GM19239 (cell line): Measurements from ENCODE around the gene QSOX1.

ENCODE experiments used
- DNase-seq: peaks from one replicate; pipeline ENCODE4 v3.0.0; 2011; ENCODE audit warnings: low spot score; ENCODE audit not compliant: insufficient read length
- FAIRE-seq: peaks from 2 replicates; lab custom pipeline; 2011; peaks lifted over from hg19 to GRCh38; lab: Jason Lieb, UNC

QSOX1 gene

DNA sequence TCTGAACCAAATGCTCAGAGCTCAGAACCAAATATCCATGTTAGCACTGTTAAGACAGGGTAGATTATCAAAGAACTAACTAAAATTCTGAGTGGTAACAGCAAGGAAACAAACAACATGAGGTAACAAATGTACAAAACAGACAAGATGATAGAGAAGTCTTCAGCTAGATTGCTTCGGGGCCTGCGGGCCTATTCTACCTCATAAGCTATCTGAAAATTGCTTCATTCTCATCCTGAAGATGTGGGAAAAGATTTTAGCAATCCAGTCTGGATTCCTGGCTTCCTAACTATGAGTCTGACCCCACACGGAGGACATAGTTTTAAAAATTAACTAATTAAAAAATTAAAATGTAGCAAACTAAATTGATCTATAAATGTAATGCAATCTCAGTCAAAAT is 9.2 kb upstream of the QSOX1 start:
- FAIRE-seq: no peak
- no peak for DNase-seq

DNA sequence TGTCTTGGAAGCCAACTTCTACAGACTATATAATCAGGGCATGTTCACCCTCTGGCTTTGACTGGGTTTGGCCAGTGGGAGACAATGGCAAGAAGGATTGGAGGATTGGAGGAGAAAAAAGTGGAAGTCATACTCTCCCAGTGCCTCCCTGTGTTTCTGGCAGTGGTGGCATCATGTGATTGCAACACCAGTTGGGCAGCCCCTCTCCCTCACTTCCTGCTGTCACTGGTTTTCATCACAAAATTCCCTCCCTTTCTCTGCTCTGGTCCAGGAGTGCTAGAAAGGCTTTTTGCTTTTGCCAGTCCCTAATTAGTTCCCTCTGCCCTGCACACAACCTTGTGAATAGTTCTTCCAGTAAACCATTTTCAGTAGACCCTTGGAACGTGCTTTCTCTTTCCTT is 3.7 kb upstream of the QSOX1 start:
- FAIRE-seq: no peak
- no peak for DNase-seq

DNA sequence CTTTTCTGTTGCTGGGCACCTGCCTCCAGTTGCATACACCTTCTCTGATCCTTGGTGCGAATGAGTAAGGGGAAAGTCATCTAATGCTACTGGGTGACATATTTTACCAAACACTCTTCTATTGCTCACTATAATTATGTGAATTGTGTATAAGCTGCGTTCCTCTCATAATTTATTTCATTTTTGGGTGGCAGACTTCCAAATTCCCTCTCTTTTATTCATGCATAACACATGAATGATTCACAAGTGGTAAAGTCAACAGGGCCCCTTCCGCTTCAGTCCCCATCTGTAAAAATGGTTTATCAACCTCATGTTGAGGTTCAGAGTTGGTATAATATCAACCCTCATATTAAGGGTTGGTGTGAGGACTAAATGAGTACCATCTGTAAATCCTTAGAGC is 3.2 kb upstream of the QSOX1 start:
- DNase-seq: no peak
- FAIRE-seq: no peak

DNA sequence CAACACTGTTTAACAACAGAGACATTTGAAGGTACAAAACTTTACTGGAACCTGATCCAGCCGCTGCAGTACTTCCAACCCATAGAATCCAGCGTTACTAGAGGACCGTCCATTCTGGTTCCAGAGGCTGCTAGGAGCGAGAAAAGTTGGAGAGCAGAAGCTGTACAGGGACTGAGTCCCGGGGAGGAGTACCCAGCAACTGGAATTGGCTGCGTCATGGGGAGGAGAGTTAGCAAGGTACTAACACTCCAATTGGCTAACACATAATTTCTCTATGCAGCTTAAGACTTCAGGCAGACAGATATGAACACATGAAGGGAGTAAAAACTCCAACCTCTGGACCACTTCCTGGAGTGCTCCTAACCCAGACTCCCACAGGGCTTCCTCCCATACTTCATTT is 2.1 kb upstream of the QSOX1 start:
- FAIRE-seq: no peak
- DNase-seq: no peak

DNA sequence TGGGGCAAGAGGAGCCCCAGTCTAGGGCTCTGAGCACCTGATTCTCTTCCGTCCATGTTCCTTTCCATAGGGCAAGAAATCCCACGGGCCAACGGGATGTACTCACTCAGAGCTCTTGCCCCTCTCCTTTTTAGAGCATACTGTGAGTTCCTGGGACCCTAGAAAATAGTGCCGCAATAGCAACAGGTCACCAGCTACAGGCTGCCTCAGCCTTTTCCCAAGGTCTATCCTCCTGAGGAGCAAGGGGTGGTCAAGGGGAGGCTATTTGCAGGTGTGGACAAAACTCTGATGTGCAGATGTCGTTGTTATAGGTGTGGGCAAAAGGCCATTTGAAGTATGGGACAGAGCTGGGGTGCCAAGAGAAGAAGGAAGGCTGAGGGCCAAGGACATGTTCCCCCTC is 1.6 kb upstream of the QSOX1 start:
- FAIRE-seq (no peak), DNase-seq (no peak)

DNA sequence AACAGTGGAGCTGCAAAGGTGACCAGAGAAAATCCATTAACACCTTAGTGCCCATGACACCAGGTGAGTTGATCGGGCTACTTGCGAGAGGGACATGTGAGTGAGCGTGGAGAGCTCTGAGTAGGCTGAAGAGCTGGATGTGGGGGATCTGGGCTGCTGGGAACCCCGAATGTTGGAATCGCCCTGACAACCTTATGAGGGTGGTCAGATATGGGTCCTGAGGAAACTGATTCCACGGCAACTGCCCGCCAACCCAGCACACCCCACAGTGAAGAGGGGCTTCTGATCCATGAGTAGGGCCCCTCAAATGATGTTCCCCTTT is 705 bp upstream of the QSOX1 start:
- FAIRE-seq (no peak), DNase-seq (no peak)

DNA sequence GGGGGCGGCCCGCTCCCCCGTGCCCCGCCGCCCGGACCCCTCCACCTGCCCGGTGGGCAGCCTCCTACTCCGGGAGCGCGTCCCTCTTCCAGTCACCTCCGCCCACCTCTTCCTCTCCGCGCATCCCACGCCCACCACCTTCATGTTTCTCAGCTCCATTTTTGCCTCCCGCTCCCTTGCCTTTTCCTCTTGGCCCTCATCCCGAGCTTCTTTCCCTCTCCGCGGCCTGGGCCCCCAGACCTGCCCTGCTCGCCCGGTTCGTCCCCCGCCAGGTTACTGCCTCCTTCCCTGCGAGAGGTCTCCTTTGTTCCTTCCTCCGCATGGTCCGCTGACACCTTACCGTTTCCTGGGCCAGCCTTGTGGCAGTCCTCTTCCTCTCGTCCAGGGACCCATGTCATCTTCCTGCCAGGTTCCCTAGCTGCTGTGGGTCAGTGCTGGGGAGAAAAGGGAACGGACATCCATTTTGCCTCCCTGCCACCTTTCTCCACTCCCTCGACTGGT is 563 bp downstream of the QSOX1 start:
- no peak for DNase-seq
- FAIRE-seq: no peak

DNA sequence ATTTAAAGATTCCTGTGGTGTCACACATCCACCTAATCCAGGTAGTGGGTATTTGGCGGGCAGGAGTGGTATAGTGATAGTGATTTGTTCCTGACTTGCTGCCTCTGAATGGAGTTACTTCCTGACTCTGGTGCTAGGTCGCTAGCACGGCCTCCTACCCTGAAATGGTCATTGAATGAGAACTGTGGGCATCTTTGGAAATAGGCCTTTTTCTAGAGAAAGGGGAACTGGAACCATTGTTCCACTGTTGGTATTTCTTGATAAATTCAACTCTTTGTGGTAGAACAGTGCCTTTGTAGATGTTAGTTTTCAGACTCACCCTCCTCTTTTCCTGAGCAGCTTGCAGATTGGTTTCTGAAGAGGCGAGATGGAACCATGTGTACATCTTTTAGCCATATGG is 1.5 kb downstream of the QSOX1 start:
- no peak for DNase-seq

DNA sequence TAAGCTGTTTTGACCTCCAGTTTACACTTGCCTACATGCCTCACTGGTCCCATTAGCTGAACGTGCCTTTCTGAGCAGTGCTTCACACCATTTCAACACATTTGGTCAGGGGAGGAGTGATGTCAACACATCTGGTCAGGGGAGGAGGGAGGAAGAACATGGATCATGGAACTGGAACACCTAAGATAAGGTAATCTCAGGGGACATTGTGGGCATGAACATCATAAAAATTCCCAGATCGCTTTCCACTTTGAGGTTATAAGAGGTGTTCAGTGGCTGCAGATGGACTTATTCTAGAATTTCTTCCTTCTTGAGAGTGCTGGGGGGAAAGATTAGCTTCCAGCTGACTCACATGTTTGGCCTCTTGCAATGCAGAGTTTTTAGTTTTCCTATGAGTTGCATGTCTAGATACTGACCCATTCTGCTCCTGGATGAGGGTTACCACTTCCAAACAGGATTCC is 2.0 kb downstream of the QSOX1 start:
- FAIRE-seq (no peak), DNase-seq (no peak)

More for the DNA sequence above, 1.5 kb downstream of the QSOX1 start:
- FAIRE-seq: no peak

DNA sequence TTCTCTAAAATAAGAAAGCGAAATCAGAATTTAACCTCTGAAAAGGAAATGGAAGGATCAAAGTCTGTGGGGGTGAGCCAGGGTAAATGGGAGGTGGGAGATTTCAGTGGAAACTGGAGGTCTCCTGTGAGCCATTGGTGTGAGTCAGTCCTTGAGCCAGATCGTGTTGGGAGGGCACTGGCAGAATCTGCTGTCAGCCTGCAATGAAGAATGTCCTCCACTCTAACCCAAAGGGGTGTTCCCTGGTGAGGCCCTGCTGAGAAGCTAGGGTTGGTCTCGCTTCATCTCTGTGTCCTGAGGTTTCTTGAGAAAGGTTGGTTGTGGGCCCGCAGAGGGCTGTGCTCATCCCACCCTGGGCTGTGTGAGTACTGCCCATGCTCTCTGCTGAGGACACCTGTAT is 2.4 kb downstream of the QSOX1 start:
- no peak for FAIRE-seq
- no peak for DNase-seq

DNA sequence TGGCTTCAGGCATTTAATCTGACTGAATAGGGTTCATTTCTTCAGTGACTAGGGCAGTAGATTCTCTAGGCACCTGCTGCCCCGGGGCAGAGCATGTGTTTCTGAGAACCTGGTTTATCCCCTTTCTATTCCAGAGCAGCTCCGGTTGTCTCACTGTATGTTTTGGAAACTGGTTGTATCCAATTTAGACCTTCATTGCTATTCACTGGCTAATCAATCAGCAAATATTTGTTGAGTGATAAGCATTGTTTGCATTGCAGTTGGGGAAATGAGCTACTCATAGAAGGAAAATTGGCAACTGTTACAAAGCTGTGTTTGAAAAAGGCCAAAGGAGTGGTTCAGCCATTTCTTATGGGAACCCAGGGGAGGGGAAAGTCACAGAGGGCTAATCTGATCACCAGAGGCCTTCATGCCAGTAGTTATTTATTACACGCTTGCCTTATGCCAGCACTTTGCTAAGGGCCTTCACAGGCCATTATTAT is 2.9 kb downstream of the QSOX1 start:
- no peak for DNase-seq
- no peak for FAIRE-seq

DNA sequence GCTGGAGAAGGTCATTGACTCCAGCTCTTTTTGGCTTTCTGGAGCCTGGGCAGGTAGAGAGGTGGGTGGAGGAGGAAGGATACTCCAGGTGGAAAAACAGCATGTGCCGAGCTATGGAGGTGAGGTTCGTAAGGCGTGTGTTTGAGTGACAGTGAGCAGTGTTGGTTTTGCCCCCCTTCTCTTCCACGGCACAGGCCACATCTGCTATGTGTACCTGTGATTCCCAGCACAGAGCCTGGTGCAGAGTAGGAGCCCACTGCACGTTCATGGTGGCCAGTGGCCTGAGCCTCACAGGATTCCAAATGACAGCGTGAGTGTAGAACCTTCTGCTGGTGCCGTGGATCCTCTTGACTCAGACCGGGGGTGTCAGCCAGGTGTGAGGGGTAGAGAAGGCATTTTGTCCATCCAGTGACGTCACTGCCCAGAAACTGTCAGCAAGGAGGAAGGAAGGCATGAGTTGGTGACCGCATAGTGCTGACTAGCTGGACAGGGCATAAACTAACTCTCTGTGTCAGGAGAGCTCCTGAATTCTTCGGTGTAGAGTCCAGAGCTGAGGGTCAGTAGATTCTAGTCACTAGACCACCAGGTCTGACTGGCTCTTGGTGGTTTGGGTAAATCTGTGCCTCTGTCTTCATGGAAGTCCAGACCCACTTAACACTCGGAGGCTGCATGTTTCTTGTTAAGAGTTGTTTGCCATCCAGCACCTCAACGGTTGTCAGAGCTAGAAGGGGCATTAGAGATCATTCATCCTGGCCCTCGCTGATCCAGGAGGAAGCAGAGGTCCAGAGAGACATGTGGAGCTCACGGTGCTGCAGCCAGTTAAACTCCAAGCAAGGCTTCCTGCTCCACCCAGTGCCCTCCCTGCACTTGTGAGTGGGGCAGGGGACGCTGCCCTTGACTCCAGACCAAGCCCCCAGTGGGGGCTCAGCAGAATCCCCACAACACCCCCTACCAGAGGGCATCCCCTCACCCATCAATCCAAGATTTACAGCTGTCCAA is 3.8 kb downstream of the QSOX1 start:
- no peak for FAIRE-seq
- DNase-seq: no peak

DNA sequence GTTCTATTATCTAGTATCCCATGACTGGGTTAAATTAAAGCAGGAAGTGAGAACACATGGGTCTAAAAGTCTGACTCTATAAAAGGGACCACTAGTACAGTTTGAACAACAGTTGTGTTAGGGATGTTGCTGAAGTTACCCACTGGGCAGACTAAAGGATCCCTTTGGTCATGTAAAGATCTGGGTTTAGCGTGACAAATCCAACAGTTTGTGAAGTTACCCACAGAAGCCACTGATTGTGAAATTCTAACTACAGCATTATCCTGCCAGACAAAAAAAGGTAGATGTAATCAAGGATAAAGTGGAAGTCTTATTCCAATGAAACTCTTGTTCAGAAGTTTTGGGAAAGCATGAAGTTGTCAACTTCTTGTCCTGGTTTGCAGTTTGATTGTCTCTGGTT is 5.7 kb downstream of the QSOX1 start:
- FAIRE-seq (peak; percentile 4), DNase-seq (no peak)

DNA sequence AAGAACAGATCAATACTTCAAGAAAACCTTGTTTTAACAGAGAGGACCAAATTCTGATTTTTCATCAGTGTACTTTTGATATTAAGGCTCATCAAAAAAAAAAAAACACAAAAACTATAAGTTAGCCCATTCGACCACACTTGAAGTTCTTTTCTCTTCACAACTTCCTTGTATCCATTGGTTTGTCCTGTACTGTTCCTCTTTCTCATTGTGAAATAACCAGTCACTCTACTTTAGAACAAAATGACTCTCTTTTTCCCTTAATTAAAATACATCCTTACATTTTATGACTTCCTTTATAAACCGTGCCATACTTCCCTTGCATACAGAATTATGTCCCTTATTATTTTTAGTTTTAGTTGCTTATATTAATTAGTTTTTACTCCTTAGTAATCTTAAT is 8.4 kb downstream of the QSOX1 start:
- FAIRE-seq: no peak
- no peak for DNase-seq

DNA sequence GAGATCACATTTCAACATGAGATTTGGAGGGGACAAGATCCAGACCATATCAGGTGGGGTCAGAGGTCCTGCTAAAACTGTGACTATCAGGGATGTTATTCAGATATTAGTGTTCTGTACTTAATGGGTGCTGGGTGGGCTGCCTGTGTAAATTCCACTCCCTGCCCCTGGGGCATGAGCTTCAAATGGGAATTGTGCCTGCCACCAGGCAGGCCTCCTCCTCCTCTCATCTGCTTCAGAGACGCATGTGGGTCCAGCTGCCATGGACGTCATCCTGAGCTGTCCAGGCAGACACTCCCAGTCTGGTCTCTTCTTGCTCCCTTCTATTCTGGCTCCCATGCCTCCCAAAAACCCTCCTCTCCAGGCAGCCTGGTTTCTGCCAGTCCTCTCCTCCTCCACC is 10.4 kb downstream of the QSOX1 start:
- FAIRE-seq (no peak), DNase-seq (no peak)

DNA sequence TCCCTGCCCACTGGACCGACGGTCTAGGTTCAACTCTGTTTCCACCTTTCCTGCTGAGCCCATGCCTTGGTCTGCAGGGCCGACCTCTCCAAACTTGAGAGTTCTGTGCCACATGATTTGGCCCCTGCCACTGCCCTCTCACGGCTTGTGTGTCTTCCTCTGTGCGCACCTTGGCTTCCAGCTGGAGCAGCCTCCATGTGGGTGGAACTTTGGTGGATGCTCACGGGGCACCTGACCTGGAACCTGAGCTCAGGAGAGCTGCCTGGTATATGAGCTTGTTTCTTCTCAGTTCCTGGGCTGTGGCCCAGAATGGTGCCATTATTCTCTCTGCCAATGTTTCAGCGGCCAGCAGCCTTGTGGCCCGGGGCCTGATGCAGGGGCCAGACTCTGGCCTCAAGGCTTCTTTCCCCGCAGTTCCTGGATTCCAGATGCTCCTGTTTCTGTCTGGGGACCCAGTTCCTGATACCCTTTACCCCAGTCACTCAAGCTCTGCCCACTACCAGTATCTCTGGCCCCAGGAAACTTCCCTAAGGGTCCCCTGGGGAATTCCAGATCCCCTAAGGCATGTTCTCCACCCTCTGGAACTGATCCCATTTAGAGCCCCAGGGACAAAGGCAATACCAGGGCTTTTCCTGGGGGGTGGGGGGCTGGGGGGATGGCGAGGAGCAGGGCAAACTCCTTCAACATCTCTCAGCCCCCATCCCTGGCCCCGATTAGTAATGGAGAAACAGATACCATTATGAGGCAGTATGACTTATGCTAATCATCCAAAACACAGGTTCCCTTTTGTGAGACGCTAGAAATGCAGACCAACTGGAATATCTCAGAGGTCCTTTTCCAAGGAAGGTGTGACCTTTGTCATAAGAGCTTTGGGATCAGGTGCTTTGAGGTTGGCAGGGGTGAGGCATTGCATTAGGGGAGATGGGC is 11.1 kb downstream of the QSOX1 start:
- FAIRE-seq: no peak
- no peak for DNase-seq

DNA sequence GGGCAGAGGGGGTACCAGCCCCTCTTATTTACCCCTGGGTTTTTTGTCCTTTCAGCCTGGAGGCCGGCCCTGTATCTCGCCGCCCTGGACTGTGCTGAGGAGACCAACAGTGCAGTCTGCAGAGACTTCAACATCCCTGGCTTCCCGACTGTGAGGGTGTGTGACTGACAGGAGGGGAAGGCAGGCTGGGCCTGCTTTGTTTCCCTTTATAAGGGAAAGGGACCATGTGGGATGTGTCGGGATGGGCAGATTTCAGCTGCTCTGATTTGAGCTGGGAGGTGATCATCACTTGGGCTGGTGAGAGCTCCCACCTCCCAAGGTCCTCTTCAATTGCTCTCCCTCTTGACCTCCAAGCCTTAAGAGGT is 11.7 kb downstream of the QSOX1 start:
- FAIRE-seq: no peak

DNA sequence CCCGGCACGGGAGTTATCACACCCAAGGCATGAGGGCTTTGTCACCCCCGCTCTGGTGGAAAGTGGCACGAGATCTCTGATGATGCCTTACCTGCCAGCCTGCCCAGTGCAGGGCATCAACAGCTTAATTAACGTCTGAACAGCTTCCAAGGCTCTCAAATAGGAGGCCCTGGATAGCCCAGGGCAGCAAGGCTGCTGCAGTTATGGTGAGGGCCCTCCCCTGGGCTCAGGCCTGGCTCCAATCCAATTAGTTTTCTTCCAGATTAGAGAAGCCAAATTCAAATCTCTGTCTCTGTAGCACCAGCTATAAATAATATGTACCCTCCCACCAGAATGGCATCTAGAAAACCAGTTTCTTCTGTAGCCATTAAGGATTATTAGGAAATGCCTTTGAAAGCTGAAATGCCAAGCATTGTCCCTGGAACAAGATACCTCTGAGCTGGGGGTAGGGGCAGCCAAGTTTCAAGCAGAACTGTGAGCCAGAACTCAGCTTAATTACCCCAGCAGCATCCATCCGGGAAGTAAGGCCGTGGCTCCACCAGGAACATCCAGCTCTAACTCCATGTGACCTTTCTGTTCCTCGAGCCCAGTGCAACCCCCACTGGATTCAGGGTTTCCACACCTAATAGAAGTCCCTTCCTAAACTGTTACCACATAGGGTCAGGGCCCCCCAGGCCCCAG is 12.5 kb downstream of the QSOX1 start:
- FAIRE-seq (no peak), DNase-seq (no peak)

More for the DNA sequence above, 11.7 kb downstream of the QSOX1 start:
- DNase-seq: no peak

DNA sequence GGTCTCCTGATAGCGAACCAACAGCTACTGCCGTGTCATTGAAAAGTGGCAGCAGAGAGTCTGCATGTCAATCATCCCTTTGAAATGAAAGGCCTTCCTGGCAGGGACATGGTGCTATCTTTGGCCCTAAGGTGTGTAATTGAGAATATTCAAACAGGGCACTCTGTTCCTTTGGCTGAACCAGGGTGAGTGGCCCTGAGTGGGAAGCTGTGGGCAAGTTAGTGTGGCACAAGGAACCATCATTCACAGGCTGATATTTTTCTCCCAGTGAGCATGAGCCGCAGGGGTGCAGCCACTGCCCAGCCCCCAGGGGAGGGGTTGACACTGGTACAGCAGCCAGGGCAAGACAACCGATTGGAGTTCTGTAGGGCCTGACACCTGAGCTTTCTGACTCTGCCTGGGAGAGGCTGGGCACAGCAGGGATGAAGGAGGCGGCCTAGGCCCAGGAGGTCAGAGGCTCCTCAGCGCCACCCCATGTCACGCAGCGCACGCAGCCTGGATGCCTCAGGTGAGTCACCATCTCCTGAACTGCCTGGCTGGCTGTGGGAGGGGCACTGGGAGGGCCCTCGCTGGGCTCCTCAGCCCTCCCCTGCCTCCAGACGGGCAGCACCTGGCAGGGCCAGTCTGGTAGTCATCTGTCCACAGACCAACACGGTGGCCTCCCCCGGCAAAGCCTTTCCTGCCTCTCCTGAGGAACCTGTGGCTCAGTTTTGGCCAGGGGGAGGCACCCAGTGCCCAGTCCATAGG is 13.2 kb downstream of the QSOX1 start:
- DNase-seq: no peak
- FAIRE-seq: no peak
